ENCODE results near the gene ZMYND8.

DNA sequence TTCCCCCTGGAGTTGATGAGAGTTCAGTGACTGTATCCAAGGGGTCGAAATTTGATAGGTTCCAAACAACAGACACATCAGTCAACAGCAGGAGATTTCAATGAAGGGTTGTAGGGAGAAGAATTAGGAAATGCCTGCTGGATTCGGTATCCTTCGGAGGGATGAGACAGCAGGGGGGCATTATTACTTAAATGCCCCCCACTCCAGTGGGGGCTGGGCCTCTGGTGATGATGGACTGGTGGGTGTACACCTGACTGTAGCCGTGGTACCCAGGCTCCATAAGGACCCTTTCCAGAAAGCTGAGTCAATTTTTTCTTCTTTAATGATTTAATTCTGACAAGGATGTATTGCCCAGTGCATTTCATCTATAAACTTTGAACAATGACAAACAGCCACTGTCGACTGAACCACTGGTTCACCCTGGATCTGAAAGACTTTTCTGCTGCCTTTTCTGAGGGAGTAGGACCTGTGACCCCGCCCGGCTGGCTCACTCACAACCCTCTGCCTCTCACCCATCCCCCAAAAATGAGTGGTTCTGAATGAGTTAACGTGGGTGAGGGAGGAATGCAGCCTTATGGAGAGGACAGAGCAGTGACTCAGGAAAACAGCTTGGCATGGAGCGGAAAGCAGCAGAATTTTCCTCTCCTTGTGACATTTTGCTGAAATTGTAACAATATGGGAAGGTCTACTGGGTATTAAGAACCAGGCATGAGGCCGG is 41.0 kb downstream of the ZMYND8 start:
- TF ChIP-seq YY1 (IDR thresholded peaks at IDR 0.05; ENCODE audit: insufficient read depth, insufficient read length) (no peak), ZNF274 (IDR thresholded peaks at IDR 0.05; ENCODE audit: low read depth, low read length) (no peak)

Data from NT2/D1 (cell line).